NCI-H774 (cell line): Measurements from ENCODE around the gene RNU5D-1.
"Not testable (repeated sequence)": the region's sequence is repeated elsewhere in the genome, so short reads cannot be mapped to it uniquely, and the experiment has no call there.

Source experiments
- DNase-seq: peaks from one replicate; lab custom pipeline; 2025; lab: John Stamatoyannopoulos, UW

Gene RNU5D-1

GRCh38 chr1:44700573-44700972, 30.4 kb downstream of the RNU5D-1 start:
- no peak for DNase-seq

- DNase-seq: not testable (repeated sequence)
Measured at GRCh38 chr1:44699375-44699774, 31.6 kb downstream of the RNU5D-1 start.

- DNase-seq: no peak
Measured at GRCh38 chr1:44698138-44698537, 32.8 kb downstream of the RNU5D-1 start.

- DNase-seq: no peak
Measured at GRCh38 chr1:44696789-44697345, 34.1 kb downstream of the RNU5D-1 start.

GRCh38 chr1:44696101-44696500, 34.9 kb downstream of the RNU5D-1 start:
- no peak for DNase-seq

- no peak for DNase-seq
Measured at GRCh38 chr1:44695671-44696070, 35.3 kb downstream of the RNU5D-1 start.

- no peak for DNase-seq
Measured at GRCh38 chr1:44694863-44695478, 36.0 kb downstream of the RNU5D-1 start.

GRCh38 chr1:44693900-44694299, 37.1 kb downstream of the RNU5D-1 start:
- no peak for DNase-seq

GRCh38 chr1:44693159-44693558, 37.8 kb downstream of the RNU5D-1 start:
- no peak for DNase-seq

- DNase-seq: no peak
Measured at GRCh38 chr1:44689447-44689765, 41.6 kb downstream of the RNU5D-1 start.

- no peak for DNase-seq
Measured at GRCh38 chr1:44688760-44689446, 42.1 kb downstream of the RNU5D-1 start.

- DNase-seq: no peak
Measured at GRCh38 chr1:44685881-44686280, 45.1 kb downstream of the RNU5D-1 start.

GRCh38 chr1:44685218-44685617, 45.8 kb downstream of the RNU5D-1 start:
- no peak for DNase-seq

- DNase-seq: no peak
Measured at GRCh38 chr1:44684525-44684924, 46.4 kb downstream of the RNU5D-1 start.

- no peak for DNase-seq
Measured at GRCh38 chr1:44682883-44683265, 48.1 kb downstream of the RNU5D-1 start.

GRCh38 chr1:44681905-44682882, 48.8 kb downstream of the RNU5D-1 start:
- peak; percentile 59 for DNase-seq
